ENCODE measurements around the gene TMEM234. TPM values are rescaled to one million over a fixed set of nuclear protein-coding genes. Genes with fewer than 3 reads are reported as not detected.
A peak's percentile ranks its signal among the peaks of the same experiment; 100 is the strongest.

TMEM234 gene
- total and polyA plus RNA-seq, 5 experiments from 2014 or later, result 2.1 to 26.4 (median 4.9) TPM

DNA sequence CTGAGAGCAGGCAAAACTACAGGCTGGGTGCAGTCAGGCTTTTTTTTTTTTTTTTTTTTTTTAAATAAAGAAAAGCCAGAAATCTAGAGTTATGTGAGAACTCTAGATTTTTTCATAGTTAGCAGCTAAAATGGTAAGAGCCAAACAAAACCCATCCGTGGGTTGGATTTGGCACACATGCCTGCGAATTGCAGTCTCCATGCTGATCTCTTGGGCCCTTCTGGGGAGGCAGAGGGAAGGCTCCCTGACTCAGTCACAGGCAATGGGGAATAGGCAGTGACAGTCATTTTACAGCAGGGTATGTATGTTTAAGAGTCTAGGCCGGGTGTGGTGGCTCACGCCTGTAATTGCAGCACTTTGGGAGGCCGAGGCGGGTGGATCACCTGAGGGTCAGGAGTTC lies 40.1 kb downstream of the TMEM234 start:
- Mint-ChIP-seq H3K4me1 (peaks cover 38 to 61% (median 56%) of the 10 kb centered on the region in 4 donors), H3K36me3 (peaks cover 0 to 54% (median 5%) of the 10 kb centered on the region in 3 donors), H3K27me3 (no peaks in the 10 kb centered on the region), H3K27ac (peak overlapping the region in 3 of 10 donors; percentile 43 to 67 (median 58)), H3K9me3 (no peaks in the 10 kb centered on the region), H3K4me3 (peak overlapping the region in 4 of 10 donors; percentile 13 to 88 (median 43))
- POLR2A ChIA-PET, result interaction anchor here (0.6 to 3.6 kb wide), 6 partner anchors 18 to 109 kb away, joined by 3 to 16 read pairs (median 4); partner anchors contain the start of genes CCDC28B, IQCC, KPNA6 and TMEM39B
- DNase-seq (no peak), ATAC-seq (no peak)

DNA sequence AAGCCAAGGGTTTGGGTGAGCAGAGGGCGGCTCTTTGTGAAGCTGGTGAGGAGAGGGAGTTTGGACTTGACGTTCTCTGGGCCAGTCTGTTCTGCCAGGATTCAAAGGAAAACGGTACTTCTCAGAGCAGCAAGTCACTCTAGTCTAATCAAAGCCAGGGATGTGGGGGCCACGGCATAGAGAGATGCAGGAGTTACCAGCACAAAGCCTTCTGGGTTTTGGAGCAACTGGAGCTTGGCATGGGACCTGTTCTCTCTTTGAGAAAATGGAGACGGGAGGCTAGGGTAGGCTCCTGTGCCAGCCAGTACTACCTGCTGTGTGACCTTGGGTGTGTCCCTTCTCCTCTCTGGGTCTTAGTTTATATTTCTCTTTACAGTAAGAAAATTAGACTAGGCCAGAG lies 40.6 kb downstream of the TMEM234 start:
- no peak for DNase-seq
- no peaks in the 10 kb centered on the region for H3K27me3 Mint-ChIP-seq
- no peaks in the 10 kb centered on the region for H3K9me3 Mint-ChIP-seq
- ATAC-seq, result no peak
- peaks cover 37 to 60% (median 55%) of the 10 kb centered on the region in 4 donors for H3K4me1 Mint-ChIP-seq
- POLR2A ChIA-PET, result interaction anchor here (0.7 to 3.6 kb wide), 5 partner anchors 19 to 108 kb away, joined by 3 to 23 read pairs (median 3); partner anchors contain the start of genes CCDC28B, IQCC, KPNA6 and TMEM39B
- peak overlapping the region in 8 of 10 donors; percentile 18 to 92 (median 84) for H3K27ac Mint-ChIP-seq
- H3K36me3 Mint-ChIP-seq, result peaks cover 0 to 50% (median 5%) of the 10 kb centered on the region in 3 donors
- peak overlapping the region; percentile 26 to 94 (median 88) for H3K4me3 Mint-ChIP-seq

DNA sequence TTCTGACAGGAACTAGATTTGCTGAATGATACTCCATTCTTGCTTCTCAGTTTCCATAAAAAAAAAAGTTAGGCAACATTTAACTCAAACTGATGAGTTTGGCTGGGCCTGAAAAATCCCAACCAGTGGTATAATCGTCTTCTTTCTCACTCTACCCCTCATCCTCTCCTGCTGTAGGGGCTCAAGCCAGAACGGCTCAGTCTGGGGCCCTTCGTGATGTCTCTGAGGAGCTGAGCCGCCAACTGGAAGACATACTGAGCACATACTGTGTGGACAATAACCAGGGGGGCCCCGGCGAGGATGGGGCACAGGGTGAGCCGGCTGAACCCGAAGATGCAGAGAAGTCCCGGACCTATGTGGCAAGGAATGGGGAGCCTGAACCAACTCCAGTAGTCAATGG lies 41.1 kb downstream of the TMEM234 start:
- Mint-ChIP-seq H3K36me3 (peaks cover 0 to 45% (median 5%) of the 10 kb centered on the region in 3 donors), H3K27ac (peak overlapping the region in 9 of 10 donors; percentile 84 to 95 (median 88)), H3K9me3 (no peaks in the 10 kb centered on the region), H3K4me1 (peaks cover 32 to 55% (median 50%) of the 10 kb centered on the region in 4 donors), H3K4me3 (peak overlapping the region; percentile 85 to 95 (median 91)), H3K27me3 (no peaks in the 10 kb centered on the region)
- DNase-seq, result no peak
- ATAC-seq, result no peak
- POLR2A ChIA-PET, result interaction anchor here (1.2 to 3.6 kb wide), 6 partner anchors 10 to 108 kb away, joined by 3 to 23 read pairs (median 16); partner anchors contain the start of genes CCDC28B, IQCC, KPNA6 and TMEM39B

DNA sequence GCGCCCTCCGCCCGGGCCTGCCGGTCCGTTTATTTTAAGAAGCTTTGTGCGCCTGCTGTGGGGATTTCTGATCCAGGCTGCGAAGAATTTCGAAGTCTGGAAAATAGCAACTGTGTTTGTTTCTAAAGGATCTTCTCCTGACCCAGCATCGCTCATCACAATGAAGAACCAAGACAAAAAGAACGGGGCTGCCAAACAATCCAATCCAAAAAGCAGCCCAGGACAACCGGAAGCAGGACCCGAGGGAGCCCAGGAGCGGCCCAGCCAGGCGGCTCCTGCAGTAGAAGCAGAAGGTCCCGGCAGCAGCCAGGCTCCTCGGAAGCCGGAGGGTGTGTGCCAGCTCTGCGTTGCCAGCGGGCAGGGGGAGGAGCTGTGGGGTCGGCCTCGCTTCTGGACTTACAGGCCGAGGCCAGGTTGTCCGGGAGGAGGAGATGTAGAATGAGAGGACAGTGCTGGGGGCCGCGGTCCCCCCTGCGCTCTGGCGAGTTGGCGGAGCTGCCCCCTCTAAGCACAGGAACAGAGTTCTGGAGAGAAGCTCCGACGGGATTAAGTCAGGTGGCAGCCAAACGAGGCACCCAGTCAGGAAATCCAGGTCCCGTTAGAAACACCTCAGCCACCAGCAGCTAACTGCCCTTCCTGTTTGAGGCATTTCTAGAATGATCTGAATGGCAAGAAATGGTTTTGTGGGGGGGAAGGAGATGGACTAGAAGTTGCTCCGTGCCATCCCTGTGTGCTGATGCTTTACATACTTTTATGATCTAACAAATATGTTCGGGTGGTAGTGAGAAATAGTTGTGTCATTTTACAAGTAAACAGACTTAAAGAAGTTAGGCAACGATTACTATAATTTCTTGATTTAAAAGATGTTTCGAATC lies 41.7 kb downstream of the TMEM234 start:
- Mint-ChIP-seq H3K9me3 (no peaks in the 10 kb centered on the region), H3K36me3 (peaks cover 0 to 39% (median 5%) of the 10 kb centered on the region in 3 donors), H3K4me3 (peak overlapping the region; percentile 85 to 95 (median 91)), H3K27ac (peak overlapping the region; percentile 83 to 95 (median 88)), H3K27me3 (no peaks in the 10 kb centered on the region), H3K4me1 (peaks cover 30 to 54% (median 48%) of the 10 kb centered on the region in 4 donors)
- ATAC-seq, result peak in 1 of 2 donors; percentile 13
- peak in 5 of 10 donors; percentile 19 to 68 (median 29) for DNase-seq
- POLR2A ChIA-PET, result interaction anchor here (0.7 to 3.6 kb wide), 16 partner anchors 9 to 156 kb away, joined by 3 to 23 read pairs (median 6); partner anchors contain the start of genes CCDC28B, HDAC1, IQCC and KPNA6

DNA sequence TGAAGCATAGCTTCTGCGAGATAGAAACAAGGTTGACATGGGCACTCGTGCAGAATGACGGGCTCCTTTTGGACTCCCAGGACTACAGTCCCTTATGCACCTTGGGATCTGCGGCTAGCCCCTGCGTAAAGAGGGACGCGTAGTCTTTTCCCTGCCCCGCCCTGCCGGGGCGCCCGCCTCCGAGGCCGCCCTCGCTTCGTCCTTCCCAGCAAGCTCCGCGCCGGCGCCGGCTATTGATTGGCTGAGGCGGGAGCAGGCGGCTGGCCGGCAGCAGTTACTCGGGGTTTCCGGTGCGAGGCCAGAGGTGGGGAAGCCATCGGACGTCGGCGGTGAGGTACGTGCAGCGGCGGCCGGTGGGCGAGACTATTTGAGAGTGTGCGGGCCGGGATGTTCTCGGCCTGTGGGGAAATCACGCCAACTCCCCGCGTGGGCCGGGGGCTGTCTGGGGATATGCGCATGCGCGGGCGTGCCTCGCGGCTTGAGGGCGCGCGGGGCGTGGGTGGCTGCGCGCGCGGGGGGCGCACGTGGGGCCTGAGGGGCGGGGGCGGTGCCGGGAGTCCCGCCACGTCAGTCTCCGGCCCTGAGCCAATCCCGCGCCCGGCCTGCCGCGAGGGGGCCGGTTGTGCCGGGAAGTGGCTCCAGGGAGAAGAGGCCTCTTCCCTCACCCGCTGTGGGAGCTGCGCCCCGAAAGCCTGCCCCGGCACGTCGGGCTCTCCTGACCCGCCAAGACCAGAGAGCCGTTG lies 42.5 kb downstream of the TMEM234 start, which contains the start of gene TXLNA:
Gene TXLNA (plus strand): TSS at position 233 of the 743 bp plus-strand sequence. CDS start 671 bp downstream, outside the sequence.
- no peaks in the 10 kb centered on the region for H3K9me3 Mint-ChIP-seq
- H3K4me1 Mint-ChIP-seq, result peaks cover 27 to 49% (median 42%) of the 10 kb centered on the region in 4 donors
- peak within 1 kb of the TSS; percentile 86 to 95 (median 91) for H3K4me3 Mint-ChIP-seq
- DNase-seq (peak; percentile 76 to 93 (median 88)), ATAC-seq (peak; percentile 87 to 88)
- peaks cover 0 to 34% (median 3%) of the 10 kb centered on the region in 3 donors for H3K36me3 Mint-ChIP-seq
- peak within 1 kb of the TSS; percentile 85 to 98 (median 95) for H3K27ac Mint-ChIP-seq
- H3K27me3 Mint-ChIP-seq, result no peaks in the 10 kb centered on the region
- POLR2A ChIA-PET, result interaction anchor here (0.6 to 3.6 kb wide), 31 partner anchors 8 to 472 kb away, joined by 3 to 23 read pairs (median 4); partner anchors contain the start of genes BSDC1, CCDC28B, HDAC1 and IQCC

DNA sequence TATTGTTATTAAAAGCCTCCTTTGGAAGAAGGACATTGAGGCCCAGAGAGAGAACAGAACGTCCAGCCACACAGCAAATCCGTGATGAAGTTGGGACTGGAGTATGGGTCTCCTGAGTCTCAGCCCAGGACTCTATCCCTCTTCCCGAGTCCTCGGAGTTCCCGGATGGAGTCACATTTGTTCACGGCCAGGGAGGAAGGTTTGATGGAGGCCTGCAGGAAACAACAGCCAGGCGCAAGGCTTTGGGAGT lies 43.0 kb downstream of the TMEM234 start:
- H3K4me1 Mint-ChIP-seq, result peaks cover 26 to 44% (median 37%) of the 10 kb centered on the region in 4 donors

DNA sequence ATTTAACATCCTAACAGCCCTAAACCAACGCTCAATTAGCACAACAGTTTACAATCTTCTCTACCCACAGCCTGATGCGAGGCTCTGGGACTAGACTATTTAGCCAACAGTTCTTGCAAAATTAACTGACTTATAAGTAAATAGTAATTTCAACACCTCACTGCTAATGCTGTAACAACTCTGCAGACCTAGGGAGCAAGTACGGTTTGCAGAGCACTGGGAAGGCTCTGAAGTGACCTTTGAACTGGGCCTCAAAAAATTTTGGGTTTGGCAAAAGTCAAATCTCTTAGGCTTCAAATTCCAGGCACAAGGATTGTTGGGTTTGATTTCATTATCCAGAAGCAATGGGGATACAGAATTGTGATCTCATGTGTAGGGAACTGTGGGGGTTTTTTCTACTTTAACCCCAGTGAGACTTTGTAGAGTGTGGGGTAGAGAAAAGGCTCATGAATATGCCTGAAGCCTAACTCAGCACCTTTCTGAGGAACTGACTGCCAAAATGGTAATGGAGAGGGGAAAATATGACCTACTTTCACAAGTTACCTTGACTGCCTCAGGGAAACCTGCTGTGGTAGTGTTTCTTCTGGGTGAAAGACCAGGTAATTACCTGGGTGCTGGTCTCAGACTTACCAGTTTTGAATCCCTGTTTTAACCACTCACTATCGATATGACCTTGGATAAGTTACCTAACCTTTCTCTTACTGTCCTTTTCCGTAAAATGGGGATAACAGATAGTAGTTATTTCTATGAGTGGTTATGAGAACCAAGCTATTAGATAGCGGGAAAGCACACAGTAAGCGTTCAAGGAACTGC lies 43.6 kb downstream of the TMEM234 start:
- Mint-ChIP-seq H3K27me3 (no peaks in the 10 kb centered on the region), H3K27ac (peak overlapping the region; percentile 85 to 98 (median 95)), H3K4me1 (peaks cover 24 to 39% (median 32%) of the 10 kb centered on the region in 4 donors), H3K4me3 (peak overlapping the region; percentile 84 to 95 (median 90)), H3K36me3 (peaks cover 0 to 28% (median 0%) of the 10 kb centered on the region in 3 donors), H3K9me3 (no peaks in the 10 kb centered on the region)
- POLR2A ChIA-PET, result interaction anchor here (0.6 to 3.6 kb wide), 23 partner anchors 9 to 473 kb away, joined by 3 to 23 read pairs (median 5); partner anchors contain the start of genes BSDC1, CCDC28B, HDAC1 and IQCC
- ATAC-seq (no peak), DNase-seq (no peak)

More for the DNA sequence above, 43.0 kb downstream of the TMEM234 start:
- Mint-ChIP-seq H3K36me3 (peaks cover 0 to 33% (median 0%) of the 10 kb centered on the region in 3 donors), H3K27ac (peak overlapping the region; percentile 85 to 98 (median 95)), H3K9me3 (no peaks in the 10 kb centered on the region), H3K4me3 (peak overlapping the region; percentile 84 to 95 (median 90)), H3K27me3 (no peaks in the 10 kb centered on the region)
- POLR2A ChIA-PET, result interaction anchor here (0.6 to 3.6 kb wide), 24 partner anchors 9 to 472 kb away, joined by 3 to 23 read pairs (median 4); partner anchors contain the start of genes BSDC1, CCDC28B, HDAC1 and IQCC
- ATAC-seq, result no peak
- DNase-seq, result no peak

DNA sequence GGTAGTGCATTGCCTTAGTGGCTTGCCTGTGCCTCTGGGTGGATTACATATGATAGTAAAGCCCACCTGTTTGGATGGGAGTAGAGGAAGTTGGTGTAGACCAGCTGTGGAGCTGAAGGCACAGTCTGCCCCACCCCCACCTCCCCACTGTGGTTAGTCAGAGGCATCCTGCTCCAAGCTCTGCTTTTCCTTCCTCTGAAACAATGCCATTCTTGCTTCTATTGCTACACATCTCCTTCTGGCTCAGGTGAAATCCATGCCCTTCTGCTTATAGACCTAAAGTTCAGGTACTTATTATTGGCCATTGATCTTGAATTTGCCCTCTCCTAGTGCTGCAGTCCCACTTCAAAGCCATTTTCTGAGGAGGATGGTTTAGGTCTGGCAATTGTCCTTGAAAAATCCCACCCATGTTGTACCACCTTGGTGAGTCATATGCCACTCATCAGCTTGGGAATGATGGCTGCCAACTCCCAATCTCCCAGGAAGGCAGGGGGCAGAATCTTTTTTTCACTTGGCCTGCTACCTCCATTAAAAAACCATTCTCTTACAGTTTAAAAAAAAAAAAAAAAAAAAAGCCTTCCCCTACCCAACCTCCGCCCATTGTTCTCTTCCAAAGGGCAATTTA lies 49.4 kb downstream of the TMEM234 start:
- POLR2A ChIA-PET, result interaction anchor here (0.5 to 1.6 kb wide), 3 partner anchors 43 to 165 kb away, joined by 3 to 4 read pairs (median 3); no protein-coding TSS in a partner anchor
- Mint-ChIP-seq H3K4me3 (peak overlapping the region in 1 of 10 donors; percentile 17), H3K9me3 (no peaks in the 10 kb centered on the region), H3K4me1 (peaks cover 10 to 18% (median 16%) of the 10 kb centered on the region in 4 donors), H3K27ac (peak overlapping the region in 7 of 10 donors; percentile 28 to 92 (median 47)), H3K36me3 (peaks cover 6 to 56% (median 20%) of the 10 kb centered on the region in 3 donors), H3K27me3 (no peaks in the 10 kb centered on the region)
- DNase-seq (no peak), ATAC-seq (no peak)

DNA sequence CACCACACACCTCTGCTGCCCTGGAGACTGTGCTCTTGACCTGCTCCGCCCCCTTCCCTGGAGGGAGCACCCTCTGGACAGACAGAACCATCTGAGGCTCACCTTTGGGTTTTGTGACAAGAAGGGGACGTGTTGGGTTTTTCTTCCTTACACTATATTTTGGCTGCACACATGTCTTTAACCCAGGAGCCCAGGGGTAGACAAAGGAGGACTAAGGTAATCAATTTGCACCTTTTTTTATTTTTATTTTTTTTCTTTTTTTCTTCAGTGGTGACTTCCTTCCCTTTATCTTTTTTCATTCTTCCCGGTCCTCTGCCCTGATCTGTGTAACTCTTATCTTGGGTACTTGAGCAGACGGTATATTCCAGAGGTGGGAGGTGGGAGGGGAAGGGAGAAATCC lies 51.2 kb downstream of the TMEM234 start:
- no peak overlapping the region for H3K27ac Mint-ChIP-seq
- POLR2A ChIA-PET, result interaction anchor here (0.8 to 1.6 kb wide), 2 partner anchors 9 to 45 kb away, joined by 3 read pairs; no protein-coding TSS in a partner anchor
- no peak for ATAC-seq
- no peak for DNase-seq
- peaks cover 6 to 72% (median 24%) of the 10 kb centered on the region in 3 donors for H3K36me3 Mint-ChIP-seq
- no peaks in the 10 kb centered on the region for H3K9me3 Mint-ChIP-seq
- H3K4me1 Mint-ChIP-seq, result peaks cover 9 to 18% (median 16%) of the 10 kb centered on the region in 4 donors
- no peak overlapping the region for H3K4me3 Mint-ChIP-seq
- H3K27me3 Mint-ChIP-seq, result no peaks in the 10 kb centered on the region
